Vagina (tissue), 2 donors: Measurements from ENCODE around the gene IL17C.

Experiments used
- POLR2A ChIP-seq, 2 donors: fragments of 450-650 bp; IDR thresholded peaks; one replicate each; pipeline ENCODE4 v1.6.1; 2017; ENCODE audit warnings: antibody characterized with exemption in 2 of 2, mild to moderate bottlenecking in 2 of 2, moderate library complexity in 2 of 2
- TF ChIP-seq, protein P1 (sequence below), 3 experiments: fragments of 450-650 bp in 2 of 3; fragments of 200-600 bp in 1 of 3; sonication (generic) in 1 of 3; IDR thresholded peaks; one replicate each; pipeline ENCODE4 v1.5.1; 2017 to 2019; ENCODE audit warnings: antibody characterized with exemption in 3 of 3, mild to moderate bottlenecking in 2 of 3, moderate library complexity in 2 of 3

- TF ChIP-seq POLR2A (IDR thresholded peaks at IDR 0.05), result no peak
- TF ChIP-seq, protein P1, sequence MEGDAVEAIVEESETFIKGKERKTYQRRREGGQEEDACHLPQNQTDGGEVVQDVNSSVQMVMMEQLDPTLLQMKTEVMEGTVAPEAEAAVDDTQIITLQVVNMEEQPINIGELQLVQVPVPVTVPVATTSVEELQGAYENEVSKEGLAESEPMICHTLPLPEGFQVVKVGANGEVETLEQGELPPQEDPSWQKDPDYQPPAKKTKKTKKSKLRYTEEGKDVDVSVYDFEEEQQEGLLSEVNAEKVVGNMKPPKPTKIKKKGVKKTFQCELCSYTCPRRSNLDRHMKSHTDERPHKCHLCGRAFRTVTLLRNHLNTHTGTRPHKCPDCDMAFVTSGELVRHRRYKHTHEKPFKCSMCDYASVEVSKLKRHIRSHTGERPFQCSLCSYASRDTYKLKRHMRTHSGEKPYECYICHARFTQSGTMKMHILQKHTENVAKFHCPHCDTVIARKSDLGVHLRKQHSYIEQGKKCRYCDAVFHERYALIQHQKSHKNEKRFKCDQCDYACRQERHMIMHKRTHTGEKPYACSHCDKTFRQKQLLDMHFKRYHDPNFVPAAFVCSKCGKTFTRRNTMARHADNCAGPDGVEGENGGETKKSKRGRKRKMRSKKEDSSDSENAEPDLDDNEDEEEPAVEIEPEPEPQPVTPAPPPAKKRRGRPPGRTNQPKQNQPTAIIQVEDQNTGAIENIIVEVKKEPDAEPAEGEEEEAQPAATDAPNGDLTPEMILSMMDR (IDR thresholded peaks at IDR 0.05), result no peak
Measured at GRCh38 chr16:88653596-88654362, 15.4 kb downstream of the IL17C start.
